CD4-positive, alpha-beta memory T cell (primary cell): ENCODE data around the gene CES5A. TPM values are rescaled to one million over a fixed set of nuclear protein-coding genes. Genes with fewer than 3 reads are reported as not detected.
A peak's percentile ranks its signal among the peaks of the same experiment; 100 is the strongest.
"Not testable (repeated sequence)": the region's sequence is repeated elsewhere in the genome, so short reads cannot be mapped to it uniquely, and the experiment has no call there.

Experiments
- CTCF ChIA-PET: fragments of 350-600 bp; sonication (Branson Sonifier 250); formaldehyde crosslinking; loops from one replicate; lab custom pipeline; 2021; ENCODE audit warnings: inconsistent platforms; ENCODE audit not compliant: partially characterized antibody; lab: Charles Lee
- POLR2A ChIA-PET: fragments of 350-600 bp; sonication (Branson Sonifier 250); formaldehyde crosslinking; loops from one replicate; lab custom pipeline; 2021; ENCODE audit not compliant: partially characterized antibody; lab: Charles Lee
- DNase-seq, 5 donors: peaks; one replicate each; pipeline versions ENCODE4 v3.0.0 to v3.0.0-alpha.2; 2020 to 2022; ENCODE audit warnings: mixed read lengths in 1 of 5
- H3K27ac ChIP-seq: one replicate; pipeline ENCODE4 v1.7.0; 2013; ENCODE audit warnings: low read depth, low read length
- H3K27me3 ChIP-seq: 2 replicates; pipeline ENCODE4 v1.7.0; 2013; ENCODE audit warnings: mild to moderate bottlenecking, low read length, moderate library complexity; ENCODE audit not compliant: insufficient read depth
- H3K36me3 ChIP-seq: 2 replicates; pipeline ENCODE4 v1.7.0; 2013; ENCODE audit warnings: mild to moderate bottlenecking, low read length, moderate library complexity; ENCODE audit not compliant: insufficient read depth
- H3K4me1 ChIP-seq: 2 replicates; pipeline ENCODE4 v1.7.0; 2013; ENCODE audit warnings: mild to moderate bottlenecking, low read length, moderate library complexity; ENCODE audit not compliant: insufficient read depth
- H3K4me3 ChIP-seq, 2 donors: one replicate each; pipeline ENCODE4 v1.7.0; 2013; ENCODE audit warnings: low read length in 2 of 2, mild to moderate bottlenecking in 1 of 2
- H3K9me3 ChIP-seq, 2 donors: one replicate each; pipeline ENCODE4 v1.7.0; 2013; ENCODE audit warnings: low read length in 2 of 2, control low read depth in 1 of 2; ENCODE audit not compliant: control insufficient read depth in 1 of 2
- H3K27ac Mint-ChIP-seq, 7 donors: one replicate each; pipeline ENCODE4 v1.8.0; 2020 to 2021; ENCODE audit warnings: mixed read lengths in 7 of 7, mild to moderate bottlenecking in 6 of 7, inconsistent platforms in 3 of 7, moderate library complexity in 3 of 7
- H3K27me3 Mint-ChIP-seq, 2 donors: one replicate each; pipeline ENCODE4 v1.8.0; 2020 to 2021; ENCODE audit warnings: mixed read lengths in 2 of 2
- H3K36me3 Mint-ChIP-seq, 2 donors: one replicate each; pipeline ENCODE4 v1.8.0; 2020 to 2021; ENCODE audit warnings: mixed read lengths in 2 of 2, inconsistent platforms in 1 of 2, mild to moderate bottlenecking in 1 of 2
- H3K4me1 Mint-ChIP-seq, 4 donors: one replicate each; pipeline ENCODE4 v1.8.0; 2020 to 2021; ENCODE audit warnings: mixed read lengths in 4 of 4, mild to moderate bottlenecking in 1 of 4
- H3K4me3 Mint-ChIP-seq, 8 donors: one replicate each; pipeline ENCODE4 v1.8.0; 2020 to 2021; ENCODE audit warnings: mixed read lengths in 8 of 8, mild to moderate bottlenecking in 7 of 8, moderate library complexity in 6 of 8, inconsistent platforms in 3 of 8
- H3K9me3 Mint-ChIP-seq, 8 donors: one replicate each; pipeline ENCODE4 v1.8.0; 2020 to 2021; ENCODE audit warnings: mixed read lengths in 8 of 8, mild to moderate bottlenecking in 5 of 8, inconsistent platforms in 3 of 8, moderate library complexity in 1 of 8
- intact Hi-C: fragments of 100-400 bp; cut with micrococcal nuclease; formaldehyde crosslinking; loops from one replicate; pipeline ENCODE4 v1.15.1; 2023
- polyA plus RNA-seq, 2 donors: library from polyadenylated mRNA; unstranded; fragments of 300-500 nt; fragmentation: Illumina TruSeq; gene quantifications; one replicate each; pipeline ENCODE4 v1.2.3, GENCODE V29; 2021
- total RNA-seq, 2 experiments: library from RNA; stranded (reverse); gene quantifications; one replicate each; pipeline ENCODE4 v1.2.3, GENCODE V29; 2021

CES5A gene
- total and polyA plus RNA-seq, 4 experiments from 2014 or later, result not detected

DNA sequence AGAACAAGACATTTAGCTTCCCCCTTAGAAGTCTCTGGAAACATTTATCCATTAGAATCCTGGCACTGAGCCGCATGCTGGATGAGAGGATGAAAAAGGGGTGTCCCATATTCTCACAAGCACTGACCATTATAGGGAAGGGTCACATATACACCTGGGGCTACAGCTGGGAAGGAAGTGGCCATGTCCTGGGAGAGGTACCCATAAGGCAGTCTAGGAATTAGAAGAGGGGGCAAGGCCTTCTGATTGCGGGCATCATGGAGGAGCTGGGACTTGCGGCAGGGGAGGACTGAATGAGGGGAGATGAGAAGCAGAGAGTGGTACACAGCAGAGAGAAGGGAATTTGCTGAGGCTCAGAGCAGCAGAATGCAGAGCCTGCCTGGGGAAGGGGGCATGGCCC lies 45.9 kb downstream of the CES5A start:
- peak overlapping the region in 1 of 7 donors; percentile 10 for H3K27ac Mint-ChIP-seq
- intact Hi-C loops, DNase-seq, H3K9me3 Mint-ChIP-seq, H3K4me3 Mint-ChIP-seq, POLR2A ChIA-PET, H3K9me3 ChIP-seq, H3K27ac ChIP-seq, H3K27me3 ChIP-seq, H3K36me3 Mint-ChIP-seq, H3K4me1 Mint-ChIP-seq, H3K4me3 ChIP-seq, H3K4me1 ChIP-seq, H3K36me3 ChIP-seq: not testable (repeated sequence)
- CTCF ChIA-PET, result interaction anchor here (1.0 kb wide), 1 partner anchor 13 kb away, joined by 5 read pairs; no protein-coding TSS in a partner anchor
- H3K27me3 Mint-ChIP-seq, result peaks cover 3 to 14% of the 10 kb centered on the region in 2 donors

- no peaks in the 10 kb centered on the region for H3K36me3 ChIP-seq
- intact Hi-C loops, result no loop called here
- Mint-ChIP-seq H3K4me1 (no peaks in the 10 kb centered on the region), H3K9me3 (no peaks in the 10 kb centered on the region), H3K36me3 (no peaks in the 10 kb centered on the region), H3K27ac (no peak overlapping the region), H3K4me3 (no peak overlapping the region), H3K27me3 (peaks cover 3 to 14% of the 10 kb centered on the region in 2 donors)
- H3K27me3 ChIP-seq, result no peaks in the 10 kb centered on the region
- H3K4me1 ChIP-seq, result no peaks in the 10 kb centered on the region
- no peaks in the 10 kb centered on the region for H3K9me3 ChIP-seq
- no peak overlapping the region for H3K27ac ChIP-seq
- ChIA-PET CTCF (interaction anchor here (1.0 kb wide), 1 partner anchor 13 kb away, joined by 5 read pairs; no protein-coding TSS in a partner anchor), POLR2A (no interaction called here)
- DNase-seq, result no peak
- no peak overlapping the region for H3K4me3 ChIP-seq
Measured at GRCh38 chr16:55828680-55829079, 46.5 kb downstream of the CES5A start.

DNA sequence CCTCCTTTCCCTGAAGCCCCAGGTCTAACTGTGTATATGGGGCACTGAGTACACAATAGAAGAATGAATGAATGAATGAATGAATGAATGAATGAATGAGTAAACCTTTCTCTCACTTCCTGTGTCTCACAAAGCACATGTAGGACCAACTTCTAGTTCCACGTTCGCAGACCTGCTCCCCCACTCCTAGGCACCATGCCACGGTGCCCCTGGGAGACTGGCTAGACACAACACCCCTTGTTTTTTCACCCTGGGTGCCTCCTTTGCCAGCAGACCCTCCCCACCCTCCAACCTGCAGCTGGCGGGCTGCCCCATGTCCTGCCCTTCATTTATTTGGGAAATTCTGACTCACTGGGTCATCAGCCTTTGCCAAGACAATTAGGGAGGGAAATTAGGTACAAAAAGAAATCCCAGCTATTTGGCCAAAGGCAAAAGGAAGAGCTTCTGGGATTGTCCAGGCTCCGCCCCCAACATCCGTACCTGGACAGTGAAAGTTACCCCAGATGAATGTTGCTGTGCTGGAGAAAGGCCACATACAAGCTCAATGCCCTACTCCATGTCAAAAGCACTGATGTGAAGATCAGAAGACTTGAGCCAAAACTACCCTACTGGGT lies 50.0 kb downstream of the CES5A start:
- Histone ChIP-seq H3K9me3 (no peaks in the 10 kb centered on the region), H3K4me3 (no peak overlapping the region), H3K4me1 (no peaks in the 10 kb centered on the region), H3K36me3 (no peaks in the 10 kb centered on the region), H3K27me3 (no peaks in the 10 kb centered on the region), H3K27ac (no peak overlapping the region)
- Mint-ChIP-seq H3K36me3 (no peaks in the 10 kb centered on the region), H3K4me1 (no peaks in the 10 kb centered on the region), H3K27me3 (peaks cover 1 to 15% of the 10 kb centered on the region in 2 donors), H3K4me3 (no peak overlapping the region), H3K9me3 (peaks cover 0 to 1% (median 0%) of the 10 kb centered on the region in 8 donors), H3K27ac (no peak overlapping the region)
- intact Hi-C loops, result no loop called here
- POLR2A ChIA-PET, result no interaction called here
- CTCF ChIA-PET, result interaction anchor here (1.0 to 1.1 kb wide), 2 partner anchors 16 to 109 kb away, joined by 3 read pairs; no protein-coding TSS in a partner anchor
- DNase-seq, result no peak

DNA sequence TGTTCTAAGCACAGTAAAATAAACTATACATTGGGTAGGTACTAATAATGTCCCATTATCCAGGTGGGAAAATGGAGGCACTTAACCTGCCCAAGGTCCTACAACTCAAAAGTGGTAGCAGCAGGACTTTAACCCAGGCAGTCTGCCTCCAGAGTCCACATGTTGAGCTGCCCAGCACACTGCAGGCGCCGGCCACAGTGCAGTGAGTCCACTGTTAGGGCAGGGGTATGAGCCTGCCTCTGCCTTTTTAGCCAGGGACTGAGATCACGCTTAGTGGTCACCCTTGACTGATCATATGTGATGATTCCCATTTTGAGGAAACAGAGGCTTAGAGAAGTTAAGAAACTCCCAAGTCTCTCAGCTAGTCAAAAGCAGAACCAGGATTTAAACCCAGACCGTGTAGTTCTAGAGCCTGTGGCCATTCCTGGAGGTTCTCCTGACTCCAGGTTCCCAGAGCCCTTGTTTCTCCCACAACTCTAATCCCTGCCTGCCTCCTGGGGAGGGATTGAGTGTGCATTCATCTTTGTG lies 50.6 kb downstream of the CES5A start:
- POLR2A ChIA-PET, result no interaction called here

DNA sequence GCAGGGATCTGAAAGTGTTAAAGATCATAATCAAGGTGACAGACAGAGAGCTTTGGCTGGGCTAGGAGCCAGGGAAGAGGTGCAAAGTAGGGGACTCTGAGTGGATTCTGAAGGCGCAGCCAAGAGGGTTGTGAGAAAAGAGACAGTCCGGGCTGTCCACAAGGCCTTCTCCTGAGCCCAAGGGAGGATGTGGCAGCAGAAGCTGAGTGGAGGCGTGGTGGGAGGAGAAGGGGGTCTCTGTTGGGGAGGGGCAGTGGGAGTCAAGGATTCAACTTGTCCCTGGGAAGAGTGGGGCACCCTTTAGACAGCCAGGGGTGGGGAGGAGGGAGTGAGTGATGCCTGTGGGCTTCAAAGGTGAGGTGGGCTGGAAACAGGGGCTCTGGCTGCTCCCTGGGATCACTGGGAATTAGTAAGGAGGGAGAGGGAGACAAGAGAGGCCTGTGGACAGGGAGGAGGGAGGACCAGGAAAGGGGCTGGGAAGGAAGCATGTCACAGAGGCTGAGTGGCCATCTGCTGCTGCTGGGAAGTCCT lies 52.8 kb downstream of the CES5A start:
- peaks cover 6 to 23% of the 10 kb centered on the region in 2 donors for H3K27me3 Mint-ChIP-seq

More for the DNA sequence above, 50.6 kb downstream of the CES5A start:
- intact Hi-C loops, result no loop called here
- no peak overlapping the region for H3K4me3 ChIP-seq
- Mint-ChIP-seq H3K36me3 (no peaks in the 10 kb centered on the region), H3K9me3 (peaks cover 0 to 1% (median 0%) of the 10 kb centered on the region in 8 donors), H3K27me3 (peaks cover 1 to 18% of the 10 kb centered on the region in 2 donors), H3K4me1 (no peaks in the 10 kb centered on the region), H3K27ac (no peak overlapping the region), H3K4me3 (no peak overlapping the region)
- no peaks in the 10 kb centered on the region for H3K4me1 ChIP-seq
- DNase-seq, result no peak
- CTCF ChIA-PET, result no interaction called here
- no peak overlapping the region for H3K27ac ChIP-seq
- H3K36me3 ChIP-seq, result no peaks in the 10 kb centered on the region
- H3K9me3 ChIP-seq, result no peaks in the 10 kb centered on the region
- no peaks in the 10 kb centered on the region for H3K27me3 ChIP-seq

DNA sequence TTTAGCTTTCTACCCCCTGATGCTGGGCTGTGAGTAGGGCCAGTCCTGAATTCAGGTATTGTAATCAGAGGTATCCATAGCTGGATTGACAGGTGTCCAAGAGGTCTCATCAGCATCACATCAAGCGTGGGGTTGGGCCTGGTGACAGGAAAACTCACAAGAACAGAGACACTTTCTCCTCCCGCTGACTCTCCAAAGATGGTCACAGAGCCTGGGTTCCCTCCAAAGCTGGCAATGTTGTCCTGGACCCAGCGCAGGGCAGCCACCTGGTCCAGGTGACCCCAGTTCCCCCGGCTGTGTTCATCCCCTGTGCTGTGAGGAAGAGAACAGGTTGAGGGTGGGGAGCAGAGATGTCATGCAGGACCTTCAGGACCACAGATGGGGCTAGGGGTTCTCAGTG lies 54.0 kb downstream of the CES5A start:
- Histone ChIP-seq H3K36me3 (no peaks in the 10 kb centered on the region), H3K9me3 (no peaks in the 10 kb centered on the region), H3K4me1 (no peaks in the 10 kb centered on the region), H3K4me3 (no peak overlapping the region), H3K27ac (no peak overlapping the region), H3K27me3 (no peaks in the 10 kb centered on the region)
- peaks cover 0 to 2% (median 0%) of the 10 kb centered on the region in 8 donors for H3K9me3 Mint-ChIP-seq
- POLR2A ChIA-PET, result no interaction called here
- no peaks in the 10 kb centered on the region for H3K4me1 Mint-ChIP-seq
- no peak overlapping the region for H3K4me3 Mint-ChIP-seq
- DNase-seq, result no peak
- CTCF ChIA-PET, result no interaction called here
- no peak overlapping the region for H3K27ac Mint-ChIP-seq
- H3K27me3 Mint-ChIP-seq, result peaks cover 8 to 26% of the 10 kb centered on the region in 2 donors
- intact Hi-C loops, result no loop called here
- no peaks in the 10 kb centered on the region for H3K36me3 Mint-ChIP-seq

More for the DNA sequence above, 52.8 kb downstream of the CES5A start:
- Histone ChIP-seq H3K4me3 (no peak overlapping the region), H3K36me3 (no peaks in the 10 kb centered on the region), H3K4me1 (no peaks in the 10 kb centered on the region), H3K27ac (no peak overlapping the region), H3K9me3 (no peaks in the 10 kb centered on the region), H3K27me3 (no peaks in the 10 kb centered on the region)
- Mint-ChIP-seq H3K9me3 (peaks cover 0 to 2% (median 0%) of the 10 kb centered on the region in 8 donors), H3K36me3 (no peaks in the 10 kb centered on the region), H3K4me3 (no peak overlapping the region), H3K4me1 (no peaks in the 10 kb centered on the region), H3K27ac (peak overlapping the region in 1 of 7 donors; percentile 17)
- ChIA-PET POLR2A (no interaction called here), CTCF (no interaction called here)
- intact Hi-C loops, result no loop called here
- DNase-seq, result no peak

DNA sequence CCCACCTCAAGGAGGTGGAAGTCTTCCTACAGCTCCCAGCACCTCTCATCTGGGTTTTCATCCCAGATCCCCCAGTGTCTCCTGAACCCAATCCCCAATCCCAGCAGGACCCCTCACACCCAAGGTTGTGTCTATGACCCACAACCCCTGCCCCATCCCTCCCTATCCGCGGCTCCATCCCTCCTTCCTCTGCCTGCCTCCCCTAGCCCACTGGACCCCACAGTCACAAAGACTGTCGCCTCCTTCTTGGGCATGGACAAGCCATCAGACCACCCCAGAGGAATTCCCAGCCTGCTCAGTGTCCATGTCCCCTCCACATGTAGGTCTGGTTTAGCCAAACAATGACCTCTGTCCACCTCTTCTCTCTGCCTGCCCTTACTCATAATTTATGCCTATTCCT lies 54.6 kb downstream of the CES5A start:
- Histone ChIP-seq H3K4me1 (no peaks in the 10 kb centered on the region), H3K36me3 (no peaks in the 10 kb centered on the region), H3K9me3 (no peaks in the 10 kb centered on the region), H3K4me3 (no peak overlapping the region), H3K27ac (no peak overlapping the region), H3K27me3 (no peaks in the 10 kb centered on the region)
- H3K27ac Mint-ChIP-seq, result no peak overlapping the region
- CTCF ChIA-PET, result no interaction called here
- no peak overlapping the region for H3K4me3 Mint-ChIP-seq
- H3K4me1 Mint-ChIP-seq, result no peaks in the 10 kb centered on the region
- peaks cover 11 to 21% of the 10 kb centered on the region in 2 donors for H3K27me3 Mint-ChIP-seq
- intact Hi-C loops, result no loop called here
- H3K36me3 Mint-ChIP-seq, result no peaks in the 10 kb centered on the region
- peaks cover 0 to 2% (median 0%) of the 10 kb centered on the region in 8 donors for H3K9me3 Mint-ChIP-seq
- DNase-seq, result no peak
- POLR2A ChIA-PET, result no interaction called here
